ENCODE measurements around the gene PCSK9. TPM values are rescaled to one million over a fixed set of nuclear protein-coding genes. Genes with fewer than 3 reads are reported as not detected.

Gene PCSK9
- total RNA-seq, 1 donor from 2014 or later, result 23.7 TPM

GRCh38 chr1:55071477-55071876 is 32.1 kb downstream of the PCSK9 start:
- Mint-ChIP-seq H3K27ac (ENCODE audit: unreplicated experiment) (no peak overlapping the region), H3K4me3 (no peak overlapping the region), H3K27me3 (ENCODE audit: low read depth) (no peaks in the 10 kb centered on the region), H3K4me1 (no peaks in the 10 kb centered on the region), H3K9me3 (no peaks in the 10 kb centered on the region), H3K36me3 (ENCODE audit: low read depth) (peaks cover 27% of the 10 kb centered on the region)
- DNase-seq (ENCODE audit: low read depth, low spot score), result peak; percentile 25
- TF ChIP-seq CTCF (conservative IDR thresholded peaks at IDR 0.05), result peak; percentile 52

GRCh38 chr1:55073187-55073916 is 34.0 kb downstream of the PCSK9 start:
- no peak overlapping the region for H3K4me3 Mint-ChIP-seq
- H3K4me1 Mint-ChIP-seq, result no peaks in the 10 kb centered on the region
- H3K36me3 Mint-ChIP-seq (ENCODE audit: low read depth), result peaks cover 19% of the 10 kb centered on the region
- H3K27ac Mint-ChIP-seq (ENCODE audit: unreplicated experiment), result no peak overlapping the region
- no peaks in the 10 kb centered on the region for H3K9me3 Mint-ChIP-seq
- H3K27me3 Mint-ChIP-seq (ENCODE audit: low read depth), result no peaks in the 10 kb centered on the region
- no peak for TF ChIP-seq CTCF (conservative IDR thresholded peaks at IDR 0.05)
- DNase-seq (ENCODE audit: low read depth, low spot score), result no peak

DNA sequence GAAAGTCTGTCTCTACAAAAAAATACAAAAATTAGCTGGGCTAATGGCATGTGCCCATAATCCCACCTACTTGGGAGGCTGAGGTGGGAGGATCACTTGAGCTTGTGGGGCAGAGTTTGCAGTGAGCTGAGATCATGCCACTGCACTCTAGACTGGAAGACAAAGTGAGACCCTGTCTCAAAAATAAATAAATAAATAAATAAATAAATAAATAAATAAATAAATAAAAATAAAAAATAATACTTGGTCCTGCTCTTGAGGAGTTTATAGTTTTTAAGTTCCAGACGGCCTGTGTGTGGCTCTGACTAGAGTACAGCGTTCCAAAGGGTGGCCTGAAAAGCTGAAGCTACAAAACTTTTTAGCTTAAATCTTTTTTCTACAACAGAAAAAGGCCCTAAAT is 35.1 kb downstream of the PCSK9 start:
- Mint-ChIP-seq H3K9me3 (no peaks in the 10 kb centered on the region), H3K27ac (ENCODE audit: unreplicated experiment) (no peak overlapping the region), H3K36me3 (ENCODE audit: low read depth) (peaks cover 16% of the 10 kb centered on the region), H3K4me1 (no peaks in the 10 kb centered on the region), H3K4me3 (no peak overlapping the region), H3K27me3 (ENCODE audit: low read depth) (no peaks in the 10 kb centered on the region)
- DNase-seq (ENCODE audit: low read depth, low spot score), result no peak
- TF ChIP-seq CTCF (conservative IDR thresholded peaks at IDR 0.05), result no peak

- no peak for TF ChIP-seq CTCF (conservative IDR thresholded peaks at IDR 0.05)
- no peak for DNase-seq (ENCODE audit: low read depth, low spot score)
- no peak overlapping the region for H3K27ac Mint-ChIP-seq (ENCODE audit: unreplicated experiment)
- H3K27me3 Mint-ChIP-seq (ENCODE audit: low read depth), result no peaks in the 10 kb centered on the region
- H3K9me3 Mint-ChIP-seq, result no peaks in the 10 kb centered on the region
- no peaks in the 10 kb centered on the region for H3K4me1 Mint-ChIP-seq
- H3K4me3 Mint-ChIP-seq, result no peak overlapping the region
- peaks cover 9% of the 10 kb centered on the region for H3K36me3 Mint-ChIP-seq (ENCODE audit: low read depth)
These were observed 37.0 kb downstream of the PCSK9 start for GRCh38 chr1:55076356-55076755.

DNA sequence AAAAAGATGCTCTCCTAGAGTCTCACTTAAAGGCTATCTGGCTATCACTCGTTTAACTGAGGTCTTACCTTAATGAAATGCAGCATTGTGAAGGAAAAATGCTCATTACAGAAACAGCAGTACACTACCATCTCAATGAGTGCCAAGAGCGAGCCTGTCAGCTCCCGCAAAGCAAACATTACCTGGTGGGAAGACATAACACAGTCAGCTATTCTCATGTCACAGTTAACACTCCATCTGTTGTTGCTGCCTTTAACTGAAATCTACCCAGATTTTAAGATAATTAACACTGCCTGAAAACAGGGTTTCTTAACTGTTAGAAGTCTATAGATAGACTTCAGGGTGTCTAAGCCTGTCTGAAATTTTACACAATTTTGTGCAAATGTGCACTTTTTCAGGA is 39.1 kb downstream of the PCSK9 start:
- no peak for TF ChIP-seq CTCF (conservative IDR thresholded peaks at IDR 0.05)

More for the DNA sequence above, 39.1 kb downstream of the PCSK9 start:
- no peak overlapping the region for H3K4me3 Mint-ChIP-seq
- H3K4me1 Mint-ChIP-seq, result no peaks in the 10 kb centered on the region
- H3K9me3 Mint-ChIP-seq, result no peaks in the 10 kb centered on the region
- H3K36me3 Mint-ChIP-seq (ENCODE audit: low read depth), result peaks cover 4% of the 10 kb centered on the region
- DNase-seq (ENCODE audit: low read depth, low spot score), result no peak
- no peak overlapping the region for H3K27ac Mint-ChIP-seq (ENCODE audit: unreplicated experiment)
- no peaks in the 10 kb centered on the region for H3K27me3 Mint-ChIP-seq (ENCODE audit: low read depth)
